ENCODE measurements around the gene SLC4A2. TPM values are rescaled to one million over a fixed set of nuclear protein-coding genes. Genes with fewer than 3 reads are reported as not detected.

Gene SLC4A2
- polyA plus RNA-seq, 3 donors: 21.6 to 132 (median 23.8) TPM

DNA sequence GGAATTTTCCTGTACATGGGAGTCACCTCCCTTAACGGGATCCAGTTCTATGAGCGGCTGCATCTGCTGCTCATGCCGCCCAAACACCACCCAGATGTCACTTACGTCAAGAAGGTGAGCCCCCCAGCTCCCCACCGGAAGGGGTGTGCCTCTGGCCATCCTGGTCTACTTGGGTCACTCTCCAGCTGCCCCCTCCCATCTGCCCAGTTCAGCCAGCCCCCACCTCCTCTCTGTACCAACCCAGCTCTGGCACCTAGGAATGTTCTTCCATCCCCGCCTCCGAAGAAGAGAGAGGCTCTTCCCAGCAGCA, 16.2 kb downstream of the SLC4A2 start:
- Histone ChIP-seq H3K9ac (ENCODE audit: insufficient read depth, low read length, poor library complexity, severe bottlenecking) (no peak overlapping the region), H3K4me3 (replicated peaks in 1 of 3; ENCODE audit: low read depth in 2 of 3, low read length in 3 of 3) (no peak overlapping the region), H3K27ac (ENCODE audit: low read depth in 1 of 2, low read length in 2 of 2) (no peak overlapping the region), H3K4me1 (ENCODE audit: control insufficient read depth in 1 of 2, insufficient read depth in 2 of 2, low read length in 2 of 2) (peaks cover 10 to 14% of the 10 kb centered on the region in 2 donors), H4K20me1 (ENCODE audit: insufficient read depth, low read length) (peaks cover 53% of the 10 kb centered on the region), H3K27me3 (ENCODE audit: control insufficient read depth in 2 of 2, insufficient read depth in 2 of 2, low read length in 2 of 2) (no peaks in the 10 kb centered on the region), H3K9me3 (replicated peaks in 1 of 2; ENCODE audit: control insufficient read depth in 1 of 2, insufficient read depth in 1 of 2, low read length in 2 of 2) (no peaks in the 10 kb centered on the region), H3K36me3 (replicated peaks in 1 of 2; ENCODE audit: control insufficient read depth in 1 of 2, insufficient read depth in 2 of 2, low read length in 2 of 2) (peaks cover 54 to 69% of the 10 kb centered on the region in 2 donors), H2AFZ (ENCODE audit: insufficient read depth, low read depth, low read length, poor library complexity, severe bottlenecking) (no peak overlapping the region), H3K79me2 (ENCODE audit: insufficient read depth, low read length) (peaks cover 19% of the 10 kb centered on the region), H3K4me2 (replicated peaks; ENCODE audit: extremely low read depth, low read length, poor library complexity, severe bottlenecking) (no peak overlapping the region)
- DNase-seq: no peak
- 92% methylated on average over 7 of the region's 7 CpGs for WGBS (ENCODE audit: insufficient coverage)
- intact Hi-C loops (cut with micrococcal nuclease): loop anchor here in 1 of 2 donors (5.0 kb wide), 1 partner anchor 37 kb away; no protein-coding TSS in a partner anchor
- H3K36me3 Mint-ChIP-seq: peaks cover 45 to 63% of the 10 kb centered on the region in 2 donors
- peaks cover 13% of the 10 kb centered on the region for H3K4me1 Mint-ChIP-seq
- H3K27me3 Mint-ChIP-seq (ENCODE audit: low read depth in 3 of 3): peaks cover 0 to 1% (median 0%) of the 10 kb centered on the region in 3 donors
- H3K27ac Mint-ChIP-seq: no peak overlapping the region
- H3K4me3 Mint-ChIP-seq: no peak overlapping the region
- peaks cover 0 to 3% (median 0%) of the 10 kb centered on the region in 7 donors for H3K9me3 Mint-ChIP-seq
- no peak for TF ChIP-seq CTCF (IDR thresholded peaks at IDR 0.05)

GRCh38 chr7:151075978-151076426, 16.6 kb downstream of the SLC4A2 start:
- no peak overlapping the region for H3K4me2 ChIP-seq (replicated peaks; ENCODE audit: extremely low read depth, low read length, poor library complexity, severe bottlenecking)
- no peaks in the 10 kb centered on the region for H3K27me3 ChIP-seq (ENCODE audit: control insufficient read depth in 2 of 2, insufficient read depth in 2 of 2, low read length in 2 of 2)
- Mint-ChIP-seq H3K4me1 (peaks cover 13% of the 10 kb centered on the region), H3K27ac (peak overlapping the region in 1 of 7 donors; percentile 57), H3K4me3 (no peak overlapping the region), H3K27me3 (ENCODE audit: low read depth in 3 of 3) (peaks cover 0 to 1% (median 0%) of the 10 kb centered on the region in 3 donors), H3K36me3 (peaks cover 42 to 59% of the 10 kb centered on the region in 2 donors), H3K9me3 (peaks cover 0 to 3% (median 0%) of the 10 kb centered on the region in 7 donors)
- no peak overlapping the region for H3K27ac ChIP-seq (ENCODE audit: low read depth in 1 of 2, low read length in 2 of 2)
- no peak overlapping the region for H3K9ac ChIP-seq (ENCODE audit: insufficient read depth, low read length, poor library complexity, severe bottlenecking)
- no peak for DNase-seq
- peaks cover 19% of the 10 kb centered on the region for H3K79me2 ChIP-seq (ENCODE audit: insufficient read depth, low read length)
- H2AFZ ChIP-seq (ENCODE audit: insufficient read depth, low read depth, low read length, poor library complexity, severe bottlenecking): no peak overlapping the region
- intact Hi-C loops (cut with micrococcal nuclease): loop anchor here in 1 of 2 donors (5.0 kb wide), 1 partner anchor 36 kb away; no protein-coding TSS in a partner anchor
- no peaks in the 10 kb centered on the region for H3K9me3 ChIP-seq (replicated peaks in 1 of 2; ENCODE audit: control insufficient read depth in 1 of 2, insufficient read depth in 1 of 2, low read length in 2 of 2)
- TF ChIP-seq CTCF (IDR thresholded peaks at IDR 0.05): no peak
- peaks cover 53% of the 10 kb centered on the region for H4K20me1 ChIP-seq (ENCODE audit: insufficient read depth, low read length)
- peaks cover 13 to 17% of the 10 kb centered on the region in 2 donors for H3K4me1 ChIP-seq (ENCODE audit: control insufficient read depth in 1 of 2, insufficient read depth in 2 of 2, low read length in 2 of 2)
- no peak overlapping the region for H3K4me3 ChIP-seq (replicated peaks in 1 of 3; ENCODE audit: low read depth in 2 of 3, low read length in 3 of 3)
- WGBS (ENCODE audit: insufficient coverage): 92% methylated on average over 12 of the region's 22 CpGs
- H3K36me3 ChIP-seq (replicated peaks in 1 of 2; ENCODE audit: control insufficient read depth in 1 of 2, insufficient read depth in 2 of 2, low read length in 2 of 2): peaks cover 52 to 65% of the 10 kb centered on the region in 2 donors

All from CD14-positive monocyte (primary cell).